ENCODE results near the gene GGNBP2. TPM values are rescaled to one million over a fixed set of nuclear protein-coding genes. Genes with fewer than 3 reads are reported as not detected.

Gene GGNBP2
- total RNA-seq, 2 donors from 2014 or later, result 36.3 to 43.8 TPM

- WGBS, 2 donors, result 78 to 91% methylated on average over 2 of the region's 2 CpGs
- no peak for DNase-seq
- Histone ChIP-seq H3K27ac (no peak overlapping the region), H3K4me1 (no peaks in the 10 kb centered on the region), H3K27me3 (no peaks in the 10 kb centered on the region), H3K36me3 (replicated peaks in 1 of 2; ENCODE audit: insufficient read depth in 1 of 2, low read depth in 2 of 2) (peaks cover 0 to 14% of the 10 kb centered on the region in 2 donors), H3K9me3 (no peaks in the 10 kb centered on the region), H3K4me3 (no peak overlapping the region)
- ATAC-seq, result no peak
- TF ChIP-seq POLR2A (IDR thresholded peaks at IDR 0.05), result no peak
- no peak for TF ChIP-seq CTCF (IDR thresholded peaks at IDR 0.05)
- intact Hi-C loops (cut with DNase I), result no loop called here
Observed at GRCh38 chr17:36525113-36525512, 19.6 kb upstream of the GGNBP2 start.

GRCh38 chr17:36525888-36526287, 18.8 kb upstream of the GGNBP2 start:
- DNase-seq, result no peak
- TF ChIP-seq POLR2A (IDR thresholded peaks at IDR 0.05), result no peak
- TF ChIP-seq CTCF (IDR thresholded peaks at IDR 0.05), result no peak
- Histone ChIP-seq H3K4me3 (no peak overlapping the region), H3K36me3 (replicated peaks in 1 of 2; ENCODE audit: insufficient read depth in 1 of 2, low read depth in 2 of 2) (peaks cover 0 to 14% of the 10 kb centered on the region in 2 donors), H3K27ac (no peak overlapping the region), H3K4me1 (no peaks in the 10 kb centered on the region), H3K27me3 (no peaks in the 10 kb centered on the region), H3K9me3 (no peaks in the 10 kb centered on the region)
- WGBS, 2 donors, result 97 to 98% methylated on average over 6 of the region's 6 CpGs
- intact Hi-C loops (cut with DNase I), result no loop called here
- no peak for ATAC-seq

GRCh38 chr17:36527621-36528250, 17.0 kb upstream of the GGNBP2 start:
- Histone ChIP-seq H3K4me3 (no peak overlapping the region), H3K27me3 (no peaks in the 10 kb centered on the region), H3K4me1 (no peaks in the 10 kb centered on the region), H3K9me3 (no peaks in the 10 kb centered on the region), H3K27ac (no peak overlapping the region), H3K36me3 (replicated peaks in 1 of 2; ENCODE audit: insufficient read depth in 1 of 2, low read depth in 2 of 2) (peaks cover 0 to 14% of the 10 kb centered on the region in 2 donors)
- WGBS, 2 donors, result 84 to 86% methylated on average over 4 to 7 of the region's 7 CpGs
- ATAC-seq, result no peak
- intact Hi-C loops (cut with DNase I), result no loop called here
- DNase-seq, result no peak
- TF ChIP-seq CTCF (IDR thresholded peaks at IDR 0.05) (no peak), POLR2A (IDR thresholded peaks at IDR 0.05) (no peak)

GRCh38 chr17:36529121-36529520, 15.6 kb upstream of the GGNBP2 start:
- intact Hi-C loops (cut with DNase I), result no loop called here
- Histone ChIP-seq H3K4me3 (no peak overlapping the region), H3K27ac (no peak overlapping the region), H3K4me1 (peaks cover 8% of the 10 kb centered on the region), H3K27me3 (no peaks in the 10 kb centered on the region), H3K36me3 (replicated peaks in 1 of 2; ENCODE audit: insufficient read depth in 1 of 2, low read depth in 2 of 2) (peaks cover 0 to 12% of the 10 kb centered on the region in 2 donors), H3K9me3 (no peaks in the 10 kb centered on the region)
- DNase-seq (no peak), ATAC-seq (no peak)
- TF ChIP-seq POLR2A (IDR thresholded peaks at IDR 0.05), result no peak
- TF ChIP-seq CTCF (IDR thresholded peaks at IDR 0.05), result no peak

- Histone ChIP-seq H3K4me3 (no peak overlapping the region), H3K4me1 (peaks cover 10% of the 10 kb centered on the region), H3K27me3 (no peaks in the 10 kb centered on the region), H3K36me3 (replicated peaks in 1 of 2; ENCODE audit: insufficient read depth in 1 of 2, low read depth in 2 of 2) (peaks cover 0 to 2% of the 10 kb centered on the region in 2 donors), H3K9me3 (no peaks in the 10 kb centered on the region), H3K27ac (no peak overlapping the region)
- no peak for TF ChIP-seq CTCF (IDR thresholded peaks at IDR 0.05)
- no peak for TF ChIP-seq POLR2A (IDR thresholded peaks at IDR 0.05)
- intact Hi-C loops (cut with DNase I), result no loop called here
- DNase-seq (no peak), ATAC-seq (no peak)
- WGBS, 2 donors, result 92 to 100% methylated on average over 2 of the region's 2 CpGs
Observed at GRCh38 chr17:36532435-36532975, 12.2 kb upstream of the GGNBP2 start.

Measured in body of pancreas (tissue), 4 donors.